ENCODE measurements around the gene RORB.
"Not testable (repeated sequence)": the region's sequence is repeated elsewhere in the genome, so short reads cannot be mapped to it uniquely, and the experiment has no call there.

The RORB gene

GRCh38 chr9:74517188-74517587 is 20.1 kb downstream of the RORB start:
- DNase-seq = no peak

DNA sequence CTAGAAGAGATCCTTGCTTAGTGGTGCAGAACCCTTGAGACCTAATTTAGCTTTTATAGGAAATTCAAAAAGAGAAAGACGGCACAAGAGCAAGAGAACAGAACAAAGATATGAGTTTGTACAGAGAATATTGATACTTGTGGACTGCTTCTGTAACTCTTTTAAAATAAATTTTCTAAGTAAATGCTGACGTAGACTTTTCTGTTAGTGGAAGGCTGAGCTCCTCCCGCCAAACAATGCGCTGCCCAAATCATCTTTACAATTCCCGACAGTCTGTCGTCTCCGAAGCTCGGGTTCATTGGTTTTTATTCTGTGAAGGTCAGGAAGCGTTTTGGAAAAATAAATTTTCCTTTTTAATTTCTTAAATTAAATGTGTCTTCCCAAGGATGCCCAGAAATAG is 22.3 kb downstream of the RORB start:
- DNase-seq = no peak

DNA sequence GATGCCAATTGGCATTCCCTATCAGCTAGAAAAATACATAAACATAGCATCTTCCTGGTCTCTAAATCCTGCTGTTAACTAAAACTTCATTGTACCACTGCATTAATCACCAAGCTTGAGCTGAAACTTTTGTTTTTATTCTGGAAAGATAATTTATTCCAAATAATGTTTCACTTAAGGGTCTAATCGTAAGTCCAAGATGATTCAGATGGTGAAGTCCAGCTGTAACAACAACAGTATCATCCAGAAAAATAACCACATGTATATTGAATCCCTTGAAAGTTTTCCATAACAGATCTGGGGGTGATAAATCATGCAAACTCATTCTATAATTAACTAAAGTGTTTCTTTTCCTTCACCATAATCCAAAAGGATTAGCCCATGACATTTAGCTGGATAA is 23.9 kb downstream of the RORB start:
- DNase-seq = no peak

- no peak for DNase-seq
These were observed 27.2 kb downstream of the RORB start for GRCh38 chr9:74524289-74524688.

DNA sequence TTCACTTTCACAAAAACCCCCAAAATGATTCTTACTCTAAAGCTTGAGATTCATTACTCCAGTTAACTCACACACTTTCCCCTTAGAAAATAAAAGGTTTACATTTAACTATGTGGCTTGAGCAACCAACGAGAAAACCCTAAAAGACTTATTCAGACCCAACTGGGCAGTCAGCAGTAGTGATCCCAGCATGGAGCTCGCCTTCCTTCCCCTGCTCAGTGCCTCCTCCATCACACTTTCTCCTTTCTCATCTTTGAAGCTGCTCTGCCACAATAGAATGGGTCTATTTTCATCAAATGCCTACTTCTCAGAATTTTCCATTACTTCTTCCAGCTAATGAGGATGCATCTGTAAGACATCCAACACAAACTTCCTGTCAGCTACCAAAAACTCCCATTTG is 29.1 kb downstream of the RORB start:
- DNase-seq = no peak

DNA sequence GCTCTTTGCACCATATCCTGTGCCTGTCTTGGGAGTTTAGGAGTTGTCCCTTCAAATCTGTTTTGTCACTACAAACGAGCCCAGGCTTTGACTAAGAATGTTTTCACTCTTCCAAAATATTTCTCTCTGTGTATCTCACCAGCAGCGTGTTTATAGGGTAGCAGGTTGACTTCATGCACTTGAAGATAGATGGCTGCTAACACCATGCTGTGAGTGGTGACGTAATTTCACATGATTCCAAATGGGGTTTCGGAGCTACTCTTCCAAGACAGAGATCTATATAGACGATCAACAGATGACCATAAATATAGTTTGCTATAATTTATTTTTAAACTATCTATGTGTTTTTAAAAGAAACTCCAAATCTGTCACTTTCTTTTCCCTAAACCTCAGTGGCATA is 30.6 kb downstream of the RORB start:
- DNase-seq = no peak

DNA sequence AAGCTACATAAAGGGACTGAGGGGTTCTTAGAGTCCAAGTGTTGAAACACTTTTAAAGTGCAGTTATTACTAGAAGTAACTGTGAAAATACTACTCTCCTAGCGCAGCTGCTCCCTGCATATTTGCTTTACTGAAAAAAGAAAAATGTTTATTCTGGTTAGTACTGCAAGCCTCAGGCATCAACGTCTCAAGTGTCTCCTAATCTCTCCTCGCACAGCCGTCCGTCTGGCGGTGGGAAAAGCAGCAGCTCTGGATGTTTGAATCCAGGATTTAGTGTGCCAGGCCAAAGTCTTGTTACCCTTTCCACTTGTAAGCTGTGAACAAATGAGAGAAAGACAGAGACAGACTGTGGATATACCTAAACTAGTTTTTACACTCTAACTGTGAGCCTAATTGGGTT is 31.1 kb downstream of the RORB start:
- DNase-seq = no peak

DNA sequence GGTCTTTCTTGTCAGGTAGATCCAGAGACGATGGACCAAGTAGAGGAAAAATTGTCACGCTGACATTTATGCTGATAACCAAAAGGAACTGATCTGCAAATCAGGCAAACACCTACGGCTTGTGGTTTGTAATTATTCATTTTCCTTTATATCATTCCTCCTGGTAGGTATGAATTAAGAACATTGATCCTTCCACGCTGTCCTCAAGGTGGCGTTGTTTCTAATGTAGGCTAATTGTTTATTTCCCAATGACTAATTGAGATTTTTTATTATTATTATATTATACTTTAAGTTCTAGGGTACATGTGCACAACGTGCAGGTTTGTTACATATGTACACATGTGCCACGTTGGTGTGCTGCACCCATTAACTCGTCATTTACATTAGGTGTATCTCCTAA is 33.3 kb downstream of the RORB start:
- not testable (repeated sequence) for DNase-seq

GRCh38 chr9:74533253-74533652 is 36.1 kb downstream of the RORB start:
- no peak for DNase-seq

DNA sequence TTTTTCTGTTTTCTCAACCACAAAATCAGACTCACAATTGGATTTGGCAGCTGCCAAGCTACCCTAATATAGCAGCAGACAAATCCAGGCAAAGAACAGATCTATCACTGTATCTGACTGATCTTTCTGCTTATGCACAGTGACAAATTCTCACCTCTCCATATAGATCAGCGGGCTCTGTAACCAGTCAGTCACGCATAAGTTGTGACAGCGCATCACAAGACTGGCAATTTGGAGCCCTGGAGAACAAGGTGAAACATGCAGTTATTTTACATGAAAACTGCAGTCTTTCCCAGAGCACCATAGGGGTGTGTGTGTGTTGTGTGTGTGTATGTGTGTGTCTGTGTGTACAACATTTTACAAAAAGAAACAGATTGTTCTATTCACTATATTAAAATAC is 37.7 kb downstream of the RORB start:
- DNase-seq = no peak

- DNase-seq = no peak
These were observed 46.0 kb downstream of the RORB start for GRCh38 chr9:74543145-74543544.

DNA sequence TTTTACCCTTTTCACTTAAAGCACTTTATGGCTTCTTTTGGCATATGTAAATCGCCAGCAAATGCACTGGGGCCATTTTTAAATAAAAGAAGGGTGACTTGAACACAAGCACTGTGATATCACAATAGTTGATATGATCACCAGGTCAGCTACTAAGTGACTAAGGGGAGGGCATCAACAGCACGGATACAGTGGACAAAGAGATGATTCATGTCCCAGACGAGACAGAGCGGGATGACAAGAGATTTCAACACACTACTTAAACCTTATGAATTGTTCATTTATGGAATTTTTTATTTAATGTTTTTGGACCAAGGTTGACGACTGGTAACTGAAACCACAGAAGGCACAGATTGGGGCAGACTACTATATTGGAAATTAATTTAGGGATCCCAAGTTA is 54.1 kb downstream of the RORB start:
- no peak for DNase-seq

- DNase-seq = no peak
These were observed 57.8 kb downstream of the RORB start for GRCh38 chr9:74554751-74555419.

DNA sequence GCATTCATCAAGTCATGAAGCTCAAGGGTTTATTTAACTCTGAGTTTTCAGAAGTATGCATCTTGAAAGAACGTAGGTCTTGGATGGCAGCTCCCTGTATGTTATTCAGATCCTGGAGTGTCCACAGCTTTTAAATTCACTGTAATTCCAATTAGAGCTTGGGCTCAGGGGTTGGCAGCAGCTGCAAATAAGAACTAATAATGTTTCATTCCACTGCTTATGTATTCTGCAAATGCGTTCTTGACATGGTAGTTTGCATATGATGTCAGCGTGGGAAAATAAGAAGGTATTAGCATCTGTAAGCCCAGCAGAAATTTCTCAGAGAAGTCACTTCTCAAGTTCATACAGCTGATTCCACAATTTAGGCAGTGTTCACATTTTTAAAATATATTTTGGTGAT is 58.4 kb downstream of the RORB start:
- DNase-seq = no peak

GRCh38 chr9:74556685-74557084 is 59.5 kb downstream of the RORB start:
- peak; percentile 66 for DNase-seq

DNA sequence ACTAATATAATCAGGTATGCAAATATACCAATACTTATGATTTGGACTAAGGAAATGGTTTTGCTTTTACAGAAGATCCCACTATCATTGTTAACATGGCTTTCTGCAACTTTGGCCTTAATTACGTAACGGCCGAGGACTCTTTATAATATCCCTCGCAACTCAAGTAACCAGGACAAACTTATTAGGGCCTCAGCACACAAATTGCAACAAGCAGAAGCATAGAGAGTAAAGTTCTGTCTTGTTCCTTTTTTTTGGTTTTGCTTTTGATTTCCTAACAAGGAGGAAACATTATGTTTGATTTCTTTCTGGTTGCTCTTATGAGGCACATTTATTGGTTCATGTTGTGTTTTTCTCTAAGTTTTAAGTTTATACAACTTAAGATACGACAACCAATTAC is 60.4 kb downstream of the RORB start:
- DNase-seq = no peak

GRCh38 chr9:74562611-74563010 is 65.5 kb downstream of the RORB start:
- DNase-seq = no peak

- DNase-seq = peak; percentile 29
These were observed 73.9 kb downstream of the RORB start for GRCh38 chr9:74570879-74571512.

GRCh38 chr9:74573640-74574191 is 76.6 kb downstream of the RORB start:
- no peak for DNase-seq

DNA sequence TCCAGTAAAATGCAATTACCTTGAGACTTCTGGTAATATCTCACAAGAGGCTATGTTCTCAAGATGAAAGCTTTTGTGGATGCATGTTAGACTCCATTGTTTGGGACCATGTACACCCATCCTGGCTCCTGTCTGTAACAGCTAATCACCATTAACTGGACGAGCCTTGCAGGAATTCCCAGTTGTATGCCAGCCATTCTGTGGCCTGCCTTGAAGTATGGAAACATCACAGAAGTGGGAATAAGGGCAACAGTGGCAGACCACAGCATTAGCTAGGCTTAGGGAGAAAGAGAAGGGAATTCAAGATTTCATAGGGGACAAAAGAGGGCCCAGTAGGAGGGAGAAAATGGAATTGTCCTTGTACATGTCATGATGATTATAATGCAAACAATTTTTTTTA is 79.0 kb downstream of the RORB start:
- DNase-seq = no peak

DNA sequence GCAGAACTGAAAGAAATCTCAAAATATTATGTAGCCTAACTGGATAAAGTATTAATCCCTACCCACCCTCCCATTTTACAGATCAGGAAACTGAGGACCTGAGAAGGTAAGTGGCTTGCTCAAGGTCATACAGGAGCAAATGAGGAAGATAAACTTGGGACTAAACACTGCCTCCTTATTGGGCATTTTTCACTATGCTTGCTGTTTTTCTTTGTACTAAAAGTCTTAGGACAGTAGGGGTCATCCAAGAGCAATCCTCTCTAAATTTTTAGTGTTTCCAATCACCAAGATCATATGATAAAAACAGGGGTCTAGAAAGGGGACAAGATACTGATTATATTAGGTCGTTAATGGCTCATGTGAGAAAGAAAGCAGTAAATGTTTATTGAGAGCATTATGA is 80.8 kb downstream of the RORB start:
- peak; percentile 3 for DNase-seq

DNA sequence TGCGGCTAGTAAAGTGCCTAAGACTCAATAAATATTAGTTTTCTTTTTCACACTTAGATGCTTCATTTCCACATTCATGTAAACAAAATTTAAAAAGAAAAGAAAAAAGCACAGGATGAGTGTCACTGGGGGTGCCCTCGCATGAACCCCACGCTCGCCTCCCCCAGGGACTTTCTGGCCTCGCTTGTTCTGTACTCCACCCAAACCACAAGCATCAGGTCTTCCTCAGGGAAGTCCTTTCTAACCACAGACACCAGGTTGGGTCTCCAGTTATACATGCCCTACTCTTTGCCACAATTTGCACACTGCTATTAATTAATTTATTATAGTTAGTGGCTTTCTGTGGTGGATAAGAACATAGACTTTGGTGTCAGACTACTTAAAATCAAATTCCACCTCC is 92.4 kb downstream of the RORB start:
- DNase-seq = no peak

DNA sequence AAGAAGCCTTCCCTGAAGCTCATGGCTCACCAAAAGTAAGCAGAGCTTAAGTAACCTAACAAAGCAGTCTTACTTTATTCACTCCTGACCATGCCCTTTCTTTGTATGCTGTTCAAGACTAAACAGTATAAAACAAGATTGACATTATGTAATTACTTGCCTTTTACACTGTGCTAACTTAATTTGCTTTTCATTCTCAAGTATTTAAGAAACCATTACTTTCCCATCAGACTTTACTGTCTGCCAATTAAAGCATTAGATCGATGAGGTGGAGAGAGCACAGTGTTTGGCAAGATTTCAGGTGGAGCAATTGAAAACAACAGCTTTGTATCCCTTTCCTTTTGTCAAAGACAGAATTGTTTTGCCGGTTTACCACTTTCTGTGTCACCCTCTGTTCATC is 98.2 kb downstream of the RORB start:
- no peak for DNase-seq

- DNase-seq = no peak
These were observed 101.7 kb downstream of the RORB start for GRCh38 chr9:74598874-74599273.

Measured in activated CD4-positive, alpha-beta T cell treated with anti-CD3 and anti-CD28 coated beads, Interleukin-2, amount 50 U/mL, for 16 hours (primary cell).